ENCODE measurements around the gene DHX15. TPM values are rescaled to one million over a fixed set of nuclear protein-coding genes. Genes with fewer than 3 reads are reported as not detected.

DHX15 gene
- total and polyA plus RNA-seq, 2 of the 13 experiments (the other 11 are each of a cell fraction or from before 2014, with no cell fraction given) = 92.9 to 165 TPM

- TF ChIP-seq DBP (CRISPR knock-in tag; IDR thresholded peaks at IDR 0.05; ENCODE audit: not compliant biosample characterization) = no peak
- TF ChIP-seq ZFYVE20 (CRISPR knock-in tag; IDR thresholded peaks at IDR 0.05; ENCODE audit: borderline replicate concordance, low read depth) = no peak
- TF ChIP-seq ZNF577 (CRISPR knock-in tag; IDR thresholded peaks at IDR 0.05; ENCODE audit: borderline replicate concordance, low read depth) = no peak
- TF ChIP-seq CERS6 (CRISPR knock-in tag; IDR thresholded peaks at IDR 0.05) = no peak
- TF ChIP-seq SALL1 (CRISPR knock-in tag; IDR thresholded peaks at IDR 0.05) = no peak
- no peak for TF ChIP-seq PLSCR1 (CRISPR knock-in tag; IDR thresholded peaks at IDR 0.05; ENCODE audit: borderline replicate concordance)
- no peak for TF ChIP-seq SP5 (CRISPR knock-in tag; IDR thresholded peaks at IDR 0.05; ENCODE audit: borderline replicate concordance, low read depth)
- no peak for TF ChIP-seq NBN (conservative IDR thresholded peaks at IDR 0.05)
- no peak for TF ChIP-seq KDM5B (CRISPR knock-in tag; IDR thresholded peaks at IDR 0.05; ENCODE audit: borderline replicate concordance)
Observed at GRCh38 chr4:24603343-24603742, 19.0 kb upstream of the DHX15 start (continued).

GRCh38 chr4:24601121-24601520, 16.8 kb upstream of the DHX15 start:
- Histone ChIP-seq H3K9ac (ENCODE audit: insufficient read depth, low read depth, low read length) (no peak overlapping the region), H3K27ac (ENCODE audit: extremely low read length, insufficient read depth, low read length) (no peak overlapping the region), H3K4me2 (ENCODE audit: low read depth, low read length) (no peak overlapping the region), H4K20me1 (ENCODE audit: insufficient read depth, low read length) (no peaks in the 10 kb centered on the region), H3K27me3 (ENCODE audit: control insufficient read depth in 1 of 2, insufficient read depth in 2 of 2, low read length in 2 of 2) (no peaks in the 10 kb centered on the region), H3K36me3 (replicated peaks in 1 of 2; ENCODE audit: control insufficient read depth in 1 of 2, insufficient read depth in 2 of 2, low read length in 2 of 2) (no peaks in the 10 kb centered on the region; a peak in 1 of 5 replicates), H3K4me3 (replicated peaks in 1 of 3; ENCODE audit: insufficient read depth in 1 of 3, low read depth in 2 of 3, low read length in 3 of 3) (no peak overlapping the region), H3K9me3 (ENCODE audit: low read length) (no peaks in the 10 kb centered on the region), H2AFZ (ENCODE audit: low read length) (no peak overlapping the region), H3K79me2 (ENCODE audit: insufficient read depth, low read length) (no peaks in the 10 kb centered on the region), H3K4me1 (ENCODE audit: insufficient read depth, low read length) (peaks cover 24% of the 10 kb centered on the region)
- in situ Hi-C loops (cut with HindIII; ENCODE audit: extremely low pct_ligation_motif_present, low pct_unique_long_range_greater_than_20kb) (no loop called here), intact Hi-C loops (cut with micrococcal nuclease; ENCODE audit: unreplicated experiment) (no loop called here)
- no peak for DNase-seq (ENCODE audit: low spot score)
- no peak for ATAC-seq
- ChIA-PET POLR2A (no interaction called here), CTCF (ENCODE audit: low intra/inter-chr PET ratio, low total read pairs) (no interaction called here)
- no peak for FAIRE-seq
- WGBS (ENCODE audit: low lambda C conversion rate) = 0% methylated on average over 1 of the region's 1 CpG
- no TSS peak for BruUV-seq (replicated peaks)
- TF ChIP-seq CBX5 (CRISPR knock-in tag; IDR thresholded peaks at IDR 0.05; ENCODE audit: borderline replicate concordance) = no peak
- TF ChIP-seq MTF2 (CRISPR knock-in tag; IDR thresholded peaks at IDR 0.05; ENCODE audit: borderline replicate concordance) = no peak
- no peak for TF ChIP-seq NFIB (CRISPR knock-in tag; IDR thresholded peaks at IDR 0.05; ENCODE audit: borderline replicate concordance)
- no peak for TF ChIP-seq FOXA3 (CRISPR knock-in tag; IDR thresholded peaks at IDR 0.05)
- no peak for TF ChIP-seq ARID3A (IDR thresholded peaks at IDR 0.05; ENCODE audit: low read depth, low read length)
- no peak for TF ChIP-seq ARNT (IDR thresholded peaks at IDR 0.05)
- no peak for TF ChIP-seq CHD4 (IDR thresholded peaks at IDR 0.05; ENCODE audit: borderline replicate concordance, low read length)
- TF ChIP-seq SNAPC2 (CRISPR knock-in tag; IDR thresholded peaks at IDR 0.05) = no peak
- TF ChIP-seq ZNF414 (CRISPR knock-in tag; IDR thresholded peaks at IDR 0.05) = no peak
- no peak for TF ChIP-seq XBP1 (CRISPR knock-in tag; IDR thresholded peaks at IDR 0.05)
- no peak for TF ChIP-seq BORCS8-MEF2B (CRISPR knock-in tag; IDR thresholded peaks at IDR 0.05)

All from HepG2 (cell line).